ENCODE results near the gene ZNF454. TPM values are rescaled to one million over a fixed set of nuclear protein-coding genes. Genes with fewer than 3 reads are reported as not detected.

The ZNF454 gene
- total RNA-seq, 1 donor, result 0.18 TPM

GRCh38 chr5:178965465-178966055 is 24.6 kb downstream of the ZNF454 start:
- TF ChIP-seq, protein P1, sequence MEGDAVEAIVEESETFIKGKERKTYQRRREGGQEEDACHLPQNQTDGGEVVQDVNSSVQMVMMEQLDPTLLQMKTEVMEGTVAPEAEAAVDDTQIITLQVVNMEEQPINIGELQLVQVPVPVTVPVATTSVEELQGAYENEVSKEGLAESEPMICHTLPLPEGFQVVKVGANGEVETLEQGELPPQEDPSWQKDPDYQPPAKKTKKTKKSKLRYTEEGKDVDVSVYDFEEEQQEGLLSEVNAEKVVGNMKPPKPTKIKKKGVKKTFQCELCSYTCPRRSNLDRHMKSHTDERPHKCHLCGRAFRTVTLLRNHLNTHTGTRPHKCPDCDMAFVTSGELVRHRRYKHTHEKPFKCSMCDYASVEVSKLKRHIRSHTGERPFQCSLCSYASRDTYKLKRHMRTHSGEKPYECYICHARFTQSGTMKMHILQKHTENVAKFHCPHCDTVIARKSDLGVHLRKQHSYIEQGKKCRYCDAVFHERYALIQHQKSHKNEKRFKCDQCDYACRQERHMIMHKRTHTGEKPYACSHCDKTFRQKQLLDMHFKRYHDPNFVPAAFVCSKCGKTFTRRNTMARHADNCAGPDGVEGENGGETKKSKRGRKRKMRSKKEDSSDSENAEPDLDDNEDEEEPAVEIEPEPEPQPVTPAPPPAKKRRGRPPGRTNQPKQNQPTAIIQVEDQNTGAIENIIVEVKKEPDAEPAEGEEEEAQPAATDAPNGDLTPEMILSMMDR (IDR thresholded peaks at IDR 0.05; ENCODE audit: insufficient read depth, low read length), result no peak
- DNase-seq (ENCODE audit: low read depth), result no peak
- no peak overlapping the region for H3K4me3 ChIP-seq (ENCODE audit: low read depth, low read length)

- no peak for DNase-seq (ENCODE audit: low read depth)
- TF ChIP-seq, protein P1 (IDR thresholded peaks at IDR 0.05; ENCODE audit: insufficient read depth, low read length), result no peak
These were observed 40.4 kb downstream of the ZNF454 start for GRCh38 chr5:178981381-178981780.

GRCh38 chr5:178982941-178983340 is 41.9 kb downstream of the ZNF454 start:
- no peak for DNase-seq (ENCODE audit: low read depth)
- no peak overlapping the region for H3K4me3 ChIP-seq (ENCODE audit: low read depth, low read length)
- TF ChIP-seq, protein P1 (IDR thresholded peaks at IDR 0.05; ENCODE audit: insufficient read depth, low read length), result no peak

More at GRCh38 chr5:178981381-178981780, 40.4 kb downstream of the ZNF454 start:
- H3K4me3 ChIP-seq (ENCODE audit: low read depth, low read length), result no peak overlapping the region

GRCh38 chr5:178983728-178984127 is 42.7 kb downstream of the ZNF454 start:
- H3K4me3 ChIP-seq (ENCODE audit: low read depth, low read length), result no peak overlapping the region
- no peak for DNase-seq (ENCODE audit: low read depth)
- TF ChIP-seq, protein P1 (IDR thresholded peaks at IDR 0.05; ENCODE audit: insufficient read depth, low read length), result no peak

GRCh38 chr5:178984145-178985072 is 43.4 kb downstream of the ZNF454 start:
- TF ChIP-seq, protein P1 (IDR thresholded peaks at IDR 0.05; ENCODE audit: insufficient read depth, low read length), result no peak
- DNase-seq (ENCODE audit: low read depth), result no peak
- no peak overlapping the region for H3K4me3 ChIP-seq (ENCODE audit: low read depth, low read length)

DNA sequence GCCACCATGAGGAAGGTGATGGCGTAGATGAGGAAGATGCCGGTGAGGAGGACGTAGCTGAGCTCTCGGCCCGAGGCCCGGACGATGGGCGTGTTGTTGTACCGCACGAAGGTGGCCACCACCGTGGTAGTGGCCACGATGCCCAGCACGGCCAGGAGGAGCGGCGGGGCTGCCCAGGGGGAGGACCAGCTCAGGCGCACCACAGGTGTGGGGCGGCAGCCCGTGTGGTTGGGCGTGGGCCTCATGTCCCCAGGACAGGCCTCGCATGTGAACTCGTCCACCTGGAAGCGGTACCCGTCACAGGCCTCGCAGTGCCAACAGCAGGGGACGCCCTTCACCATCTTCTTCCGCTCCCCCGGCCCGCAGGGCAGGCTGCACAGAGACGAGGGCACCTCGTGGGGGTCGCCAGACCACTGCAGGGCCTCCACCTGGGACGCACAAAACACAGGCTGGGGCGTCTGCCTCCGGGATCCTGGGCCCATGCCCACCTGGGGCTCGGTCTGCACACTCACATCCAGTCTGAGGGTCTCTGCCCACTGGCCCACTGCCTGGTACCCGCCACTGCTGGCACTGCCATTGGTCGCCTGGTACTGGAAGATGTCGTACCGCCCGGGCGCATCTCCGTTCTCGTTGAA is 45.4 kb downstream of the ZNF454 start:
- no peak for DNase-seq (ENCODE audit: low read depth)
- H3K4me3 ChIP-seq (ENCODE audit: low read depth, low read length), result no peak overlapping the region
- TF ChIP-seq, protein P1 (IDR thresholded peaks at IDR 0.05; ENCODE audit: insufficient read depth, low read length), result no peak

All from fibroblast of the aortic adventitia (primary cell).